Type B pancreatic cell (in vitro differentiated cells): ENCODE measurements around the gene NFIX. TPM values are rescaled to one million over a fixed set of nuclear protein-coding genes. Genes with fewer than 3 reads are reported as not detected.

ENCODE experiments used
- DNase-seq: peaks from one replicate; pipeline ENCODE4 v3.0.0; 2021; ENCODE audit warnings: mixed read lengths; ENCODE audit not compliant: unreplicated experiment; ENCODE audit errors: extremely low spot score
- H3K27ac Mint-ChIP-seq: 2 replicates; pipeline ENCODE4 v1.8.0; 2021; ENCODE audit warnings: mild to moderate bottlenecking, mixed read lengths
- H3K27me3 Mint-ChIP-seq: 2 replicates; pipeline ENCODE4 v1.8.0; 2021; ENCODE audit warnings: mixed read lengths
- H3K36me3 Mint-ChIP-seq: 2 replicates; pipeline ENCODE4 v1.8.0; 2021; ENCODE audit warnings: mixed read lengths
- H3K4me1 Mint-ChIP-seq: one replicate; pipeline ENCODE4 v1.8.0; 2021; ENCODE audit warnings: mixed read lengths; ENCODE audit not compliant: unreplicated experiment
- H3K4me3 Mint-ChIP-seq: 2 replicates; pipeline ENCODE4 v1.8.0; 2021; ENCODE audit warnings: mild to moderate bottlenecking, mixed read lengths
- H3K9me3 Mint-ChIP-seq: 2 replicates; pipeline ENCODE4 v1.8.0; 2021; ENCODE audit warnings: mixed read lengths
- total RNA-seq: library from RNA; stranded (reverse); gene quantifications from 2 replicates; pipeline ENCODE4 v1.2.1, GENCODE V29; 2021; ENCODE audit warnings: low replicate concordance
- TF ChIP-seq, protein P1 (sequence below): fragments of 200-600 bp; sonication (generic); conservative IDR thresholded peaks from 2 replicates; pipeline ENCODE4 v1.5.0; 2021; ENCODE audit warnings: antibody characterized with exemption, mild to moderate bottlenecking

The NFIX gene
- total RNA-seq, 1 donor from 2014 or later, result 12.4 TPM

DNA sequence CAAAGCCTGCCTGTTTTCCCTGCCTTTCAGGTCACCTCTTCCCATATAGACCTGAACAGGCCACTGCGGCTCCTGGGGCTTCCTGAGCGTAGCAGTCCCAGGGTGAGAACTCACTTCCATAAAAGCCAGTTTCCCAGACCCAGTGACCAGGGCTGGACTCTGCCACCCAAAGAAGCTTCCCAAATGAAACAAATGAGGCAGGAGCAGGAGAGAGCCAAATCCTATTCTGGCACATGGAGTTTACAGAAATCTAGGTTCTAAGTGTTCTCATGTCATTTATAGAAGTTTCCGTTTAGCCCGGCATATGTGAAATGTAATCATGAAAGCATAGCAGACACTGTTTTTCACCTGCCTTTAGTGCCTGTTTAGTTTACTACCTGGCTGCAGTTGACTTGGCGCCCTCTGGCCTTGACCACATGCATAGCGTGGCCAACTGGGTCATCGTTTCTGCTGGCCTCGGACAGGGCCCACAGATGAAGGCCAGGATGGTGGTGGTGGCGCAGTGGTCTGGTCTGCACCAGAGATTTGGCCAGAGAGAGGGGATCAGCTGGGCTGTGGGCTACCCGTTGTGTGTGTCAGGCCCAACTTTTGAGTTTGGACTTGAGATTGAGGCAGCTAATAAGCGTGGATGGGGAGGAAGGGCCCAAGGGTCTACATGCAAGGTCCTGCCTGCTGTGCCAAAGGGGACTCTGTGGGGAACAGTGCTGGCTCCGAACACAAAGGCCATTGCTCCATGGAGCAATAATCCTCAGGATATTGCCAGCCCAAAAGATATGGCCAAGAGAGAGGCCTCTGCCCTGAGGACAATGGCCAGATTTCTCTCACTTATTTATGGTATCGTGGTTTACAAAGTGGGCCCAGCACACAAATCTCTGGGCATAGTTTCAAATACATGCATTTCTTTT, 43.3 kb downstream of the NFIX start:
- Mint-ChIP-seq H3K4me3 (no peak overlapping the region), H3K36me3 (no peaks in the 10 kb centered on the region), H3K27me3 (peaks cover 95% of the 10 kb centered on the region), H3K9me3 (no peaks in the 10 kb centered on the region), H3K27ac (no peak overlapping the region), H3K4me1 (peaks cover 7% of the 10 kb centered on the region)
- TF ChIP-seq, protein P1, sequence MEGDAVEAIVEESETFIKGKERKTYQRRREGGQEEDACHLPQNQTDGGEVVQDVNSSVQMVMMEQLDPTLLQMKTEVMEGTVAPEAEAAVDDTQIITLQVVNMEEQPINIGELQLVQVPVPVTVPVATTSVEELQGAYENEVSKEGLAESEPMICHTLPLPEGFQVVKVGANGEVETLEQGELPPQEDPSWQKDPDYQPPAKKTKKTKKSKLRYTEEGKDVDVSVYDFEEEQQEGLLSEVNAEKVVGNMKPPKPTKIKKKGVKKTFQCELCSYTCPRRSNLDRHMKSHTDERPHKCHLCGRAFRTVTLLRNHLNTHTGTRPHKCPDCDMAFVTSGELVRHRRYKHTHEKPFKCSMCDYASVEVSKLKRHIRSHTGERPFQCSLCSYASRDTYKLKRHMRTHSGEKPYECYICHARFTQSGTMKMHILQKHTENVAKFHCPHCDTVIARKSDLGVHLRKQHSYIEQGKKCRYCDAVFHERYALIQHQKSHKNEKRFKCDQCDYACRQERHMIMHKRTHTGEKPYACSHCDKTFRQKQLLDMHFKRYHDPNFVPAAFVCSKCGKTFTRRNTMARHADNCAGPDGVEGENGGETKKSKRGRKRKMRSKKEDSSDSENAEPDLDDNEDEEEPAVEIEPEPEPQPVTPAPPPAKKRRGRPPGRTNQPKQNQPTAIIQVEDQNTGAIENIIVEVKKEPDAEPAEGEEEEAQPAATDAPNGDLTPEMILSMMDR, result no peak
- no peak for DNase-seq

DNA sequence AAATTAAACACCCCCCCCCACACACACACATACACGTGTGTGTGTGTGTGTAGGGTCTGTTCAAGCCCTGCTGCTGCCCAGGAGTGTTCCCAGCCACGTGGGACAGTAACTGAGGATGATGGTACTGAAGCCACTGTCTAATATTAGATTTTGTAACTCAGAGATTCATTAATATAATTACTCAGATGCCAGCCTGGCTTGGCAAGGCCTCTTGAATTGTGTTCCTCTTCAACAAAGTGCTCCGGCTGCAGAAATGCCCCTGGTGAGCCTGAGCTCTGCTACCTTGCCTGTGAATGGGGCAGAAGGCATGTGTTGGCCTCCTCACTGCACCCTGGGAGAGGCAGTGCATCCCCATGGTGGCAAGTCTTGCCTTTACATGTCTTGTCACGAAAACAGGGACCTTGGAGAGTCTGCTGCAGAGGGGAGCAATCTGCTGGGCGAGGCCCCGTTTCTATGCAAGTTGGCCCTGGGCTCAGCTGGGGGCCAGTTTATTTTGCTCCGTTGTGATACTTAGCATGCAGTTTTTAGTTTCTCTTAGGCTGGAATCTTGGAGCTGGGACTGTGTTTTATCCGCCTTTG, 44.0 kb downstream of the NFIX start:
- no peaks in the 10 kb centered on the region for H3K36me3 Mint-ChIP-seq
- H3K27me3 Mint-ChIP-seq, result peaks cover 95% of the 10 kb centered on the region
- H3K4me3 Mint-ChIP-seq, result no peak overlapping the region
- H3K9me3 Mint-ChIP-seq, result no peaks in the 10 kb centered on the region
- TF ChIP-seq, protein P1, result no peak
- peaks cover 11% of the 10 kb centered on the region for H3K4me1 Mint-ChIP-seq
- DNase-seq, result no peak
- no peak overlapping the region for H3K27ac Mint-ChIP-seq

DNA sequence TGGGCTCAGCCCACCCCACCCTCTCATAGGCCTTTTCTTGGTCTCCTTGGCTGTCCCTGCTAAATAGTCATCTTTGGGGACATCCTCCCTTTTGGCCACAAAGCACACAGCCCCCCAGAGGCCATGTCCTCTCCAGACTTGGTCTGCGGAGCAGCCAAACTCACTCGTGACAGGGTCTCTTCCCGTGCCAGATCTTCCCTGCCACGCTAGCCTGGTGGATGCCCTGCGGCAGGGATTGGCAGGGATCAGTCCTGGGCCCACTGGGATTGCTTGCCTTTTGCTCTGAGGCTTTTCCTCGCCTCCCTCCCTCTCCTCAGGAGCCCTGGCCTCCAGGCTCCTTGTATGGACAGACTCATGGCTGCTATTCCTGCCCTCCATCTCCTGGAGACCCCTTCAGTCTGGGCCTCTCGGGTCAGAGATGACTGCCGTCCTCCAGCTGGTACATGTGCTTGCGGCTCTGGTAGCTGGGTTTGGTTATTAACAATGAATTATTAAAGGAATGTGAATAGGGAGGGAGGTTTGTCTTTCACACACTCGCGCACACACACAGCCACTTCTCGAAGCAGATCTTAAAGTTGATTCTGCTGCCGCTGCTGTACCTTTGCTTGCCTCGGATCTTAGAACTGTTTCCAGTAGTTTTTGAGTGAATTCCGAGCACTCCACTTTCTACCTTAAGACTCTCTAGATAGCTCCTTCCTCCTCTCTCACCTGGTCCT, 45.1 kb downstream of the NFIX start:
- TF ChIP-seq, protein P1, result no peak
- Mint-ChIP-seq H3K27me3 (peaks cover 95% of the 10 kb centered on the region), H3K27ac (no peak overlapping the region), H3K36me3 (no peaks in the 10 kb centered on the region), H3K4me1 (peaks cover 16% of the 10 kb centered on the region), H3K4me3 (no peak overlapping the region), H3K9me3 (no peaks in the 10 kb centered on the region)
- no peak for DNase-seq

DNA sequence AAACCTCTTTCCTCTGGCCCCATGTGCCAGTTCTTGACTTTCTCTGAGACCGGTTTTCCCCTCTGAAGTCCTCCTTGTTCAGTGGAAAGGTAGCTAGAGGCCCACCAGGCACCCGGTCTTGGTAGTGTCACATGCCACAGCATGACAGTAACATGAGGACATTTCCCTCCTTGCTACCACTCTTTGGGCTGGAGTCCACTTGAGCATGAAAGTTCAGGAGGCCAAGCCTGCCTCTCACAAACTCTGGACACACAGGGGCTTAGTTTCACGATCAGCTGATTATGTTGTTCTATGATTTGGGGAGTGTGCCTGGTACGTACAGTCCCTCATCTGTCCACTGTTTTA, 45.6 kb downstream of the NFIX start:
- Mint-ChIP-seq H3K4me1 (peaks cover 16% of the 10 kb centered on the region), H3K27ac (no peak overlapping the region), H3K27me3 (peaks cover 95% of the 10 kb centered on the region), H3K4me3 (no peak overlapping the region), H3K9me3 (no peaks in the 10 kb centered on the region), H3K36me3 (no peaks in the 10 kb centered on the region)
- DNase-seq, result no peak
- TF ChIP-seq, protein P1, result no peak

DNA sequence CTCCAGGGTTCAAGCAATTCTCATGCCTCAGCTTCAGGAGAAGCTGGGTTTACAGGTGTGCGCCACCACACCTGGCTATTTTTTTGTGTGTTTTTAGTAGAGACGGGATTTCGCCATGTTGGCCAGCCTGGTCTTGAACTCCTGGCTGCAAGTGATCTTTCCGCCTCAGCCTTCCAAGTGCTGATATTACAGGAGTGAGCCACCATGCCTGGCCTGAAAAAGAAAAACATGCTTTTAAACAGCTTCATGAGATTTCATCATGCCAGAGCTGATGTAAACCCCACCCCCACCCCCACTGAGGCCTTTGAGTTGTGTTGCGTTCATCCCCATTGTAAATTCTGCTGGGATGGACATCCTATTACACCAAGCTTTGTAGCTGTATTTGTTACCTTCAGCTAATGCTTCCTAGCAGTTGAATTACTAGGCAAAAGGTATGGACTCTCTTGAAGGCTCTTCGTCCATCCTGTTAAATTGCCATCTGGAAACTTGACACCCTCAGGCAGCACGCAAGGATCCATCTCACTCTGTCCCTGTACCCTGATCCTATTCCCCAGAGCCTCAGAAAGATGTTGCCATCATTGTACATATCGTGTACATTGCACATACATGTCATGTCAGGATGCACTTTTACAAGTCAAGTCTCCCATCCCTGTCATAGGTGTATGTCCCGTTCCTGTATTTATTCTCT, 47.3 kb downstream of the NFIX start:
- DNase-seq, result no peak

More for the DNA sequence above, 47.3 kb downstream of the NFIX start:
- TF ChIP-seq, protein P1, result no peak
- Mint-ChIP-seq H3K4me1 (peaks cover 20% of the 10 kb centered on the region), H3K9me3 (no peaks in the 10 kb centered on the region), H3K4me3 (no peak overlapping the region), H3K27me3 (peaks cover 95% of the 10 kb centered on the region), H3K27ac (no peak overlapping the region), H3K36me3 (no peaks in the 10 kb centered on the region)
